HG02870 (cell line): ENCODE data around the gene CDH11.

ENCODE experiments used
- ATAC-seq: cut with Tn5 transposase; IDR thresholded peaks from one replicate; pipeline ENCODE4 v1.9.1; 2021; ENCODE audit warnings: mild to moderate bottlenecking, moderate library complexity; ENCODE audit not compliant: unreplicated experiment

The CDH11 gene

DNA sequence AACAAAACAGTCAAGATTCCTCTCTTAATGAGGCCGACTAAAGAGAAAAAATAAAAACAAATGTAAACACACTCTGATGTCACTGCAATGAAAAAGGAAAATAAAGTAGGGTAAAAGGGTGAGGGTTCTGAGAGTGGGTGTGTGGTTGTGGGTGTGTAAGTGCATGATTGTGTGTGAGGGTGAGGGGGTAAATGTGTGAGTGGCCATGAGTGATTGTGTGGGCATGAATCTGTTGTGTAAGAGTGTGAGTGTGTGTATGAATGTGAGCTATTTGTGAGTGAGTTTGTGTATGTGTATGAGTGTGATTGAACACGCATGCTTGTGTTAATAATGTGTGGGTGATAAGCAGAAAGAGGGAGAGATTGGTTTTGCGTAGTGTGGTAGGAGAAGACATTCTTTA, 132.8 kb downstream of the CDH11 start:
- no peak for ATAC-seq

- no peak for ATAC-seq
These were observed 137.9 kb downstream of the CDH11 start for GRCh38 chr16:64983963-64984362.

DNA sequence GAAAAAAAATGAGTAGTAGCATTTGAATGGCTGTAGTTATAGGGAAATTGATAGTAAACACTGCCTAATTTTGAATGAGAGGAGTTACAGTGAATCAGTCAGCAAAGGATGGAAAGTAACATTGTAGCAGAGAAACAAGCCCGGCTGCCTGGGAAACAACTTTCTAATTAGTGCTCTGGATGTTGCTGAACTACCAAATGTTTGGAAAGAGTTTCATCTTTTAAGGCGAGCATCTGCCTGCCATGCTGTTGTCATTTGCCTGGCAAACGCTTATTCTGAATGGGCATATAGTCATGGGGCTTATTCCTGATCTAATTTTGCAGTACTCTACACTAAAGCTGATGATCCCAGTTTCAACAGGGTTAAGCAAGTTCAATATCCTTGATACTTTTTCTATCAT, 138.6 kb downstream of the CDH11 start:
- no peak for ATAC-seq

DNA sequence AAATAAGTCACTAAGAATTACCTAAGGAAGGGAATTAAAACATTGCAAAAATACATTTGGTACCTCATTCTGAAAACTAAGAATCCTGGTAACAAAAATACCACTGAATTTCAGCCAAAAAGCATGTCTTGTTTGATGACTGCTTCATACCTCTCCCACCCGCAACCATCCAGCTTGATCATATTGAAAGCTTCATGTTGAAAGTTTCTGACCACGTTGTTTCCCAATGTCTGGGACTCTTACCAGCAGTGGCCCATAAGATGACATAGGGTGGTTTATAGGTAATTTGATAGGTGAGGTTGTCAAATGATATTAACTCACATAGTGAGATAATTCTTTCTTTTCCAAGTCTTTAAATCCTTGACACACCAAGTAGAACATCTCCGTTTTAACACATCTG, 139.3 kb downstream of the CDH11 start:
- no peak for ATAC-seq

- ATAC-seq, result no peak
These were observed 140.1 kb downstream of the CDH11 start for GRCh38 chr16:64981568-64982281.

DNA sequence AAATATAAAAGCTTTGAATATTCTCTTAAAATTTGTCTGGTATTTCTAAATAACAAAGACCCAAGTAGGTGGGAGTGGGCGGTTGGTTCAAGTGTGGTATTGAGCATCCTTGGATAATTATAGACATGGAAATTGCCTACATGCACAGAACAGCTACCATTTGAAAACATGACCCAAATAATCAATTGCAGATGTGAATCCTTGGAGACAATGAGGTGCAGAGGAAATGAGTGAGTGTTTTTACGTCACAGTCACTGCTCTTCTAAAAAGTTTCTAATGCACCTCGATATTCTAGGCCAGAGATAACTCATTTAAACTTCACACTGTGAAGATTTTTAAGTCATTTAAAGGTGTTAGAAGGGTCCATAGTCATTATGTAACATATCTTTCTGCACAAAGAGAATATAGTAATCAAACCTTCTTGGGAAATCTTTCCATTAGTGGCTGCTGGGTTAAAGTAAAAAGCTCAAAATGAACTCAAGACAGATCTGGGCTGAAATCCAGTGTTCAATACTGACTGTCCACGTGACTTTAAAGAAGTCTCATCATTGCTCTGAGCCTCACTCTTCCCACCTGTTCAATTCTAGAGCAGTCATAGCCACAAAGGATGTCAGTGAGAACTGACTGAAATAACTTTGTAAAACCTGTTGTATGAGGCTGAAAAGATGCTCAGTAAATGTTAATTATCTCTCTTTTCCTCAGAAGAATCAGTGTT, 144.5 kb downstream of the CDH11 start:
- no peak for ATAC-seq

DNA sequence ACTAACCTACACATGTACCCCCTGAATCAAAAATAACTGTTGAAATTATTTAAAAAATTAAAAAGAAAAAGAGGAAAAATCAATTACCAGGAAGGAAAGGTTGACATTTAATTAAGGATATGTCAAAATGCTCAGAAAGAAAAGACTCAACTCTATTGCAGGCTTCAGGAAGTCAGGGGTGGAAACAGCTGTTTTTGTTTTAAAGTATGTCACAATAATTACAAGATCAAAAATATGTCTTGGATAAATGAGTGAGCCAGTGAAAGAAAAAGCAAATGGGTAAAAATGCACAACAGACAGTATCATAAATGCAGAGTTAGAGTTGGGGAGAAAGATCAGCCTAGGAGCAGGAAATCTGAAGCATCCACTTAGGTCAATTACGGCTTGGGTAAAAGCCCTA, 146.0 kb downstream of the CDH11 start:
- no peak for ATAC-seq

DNA sequence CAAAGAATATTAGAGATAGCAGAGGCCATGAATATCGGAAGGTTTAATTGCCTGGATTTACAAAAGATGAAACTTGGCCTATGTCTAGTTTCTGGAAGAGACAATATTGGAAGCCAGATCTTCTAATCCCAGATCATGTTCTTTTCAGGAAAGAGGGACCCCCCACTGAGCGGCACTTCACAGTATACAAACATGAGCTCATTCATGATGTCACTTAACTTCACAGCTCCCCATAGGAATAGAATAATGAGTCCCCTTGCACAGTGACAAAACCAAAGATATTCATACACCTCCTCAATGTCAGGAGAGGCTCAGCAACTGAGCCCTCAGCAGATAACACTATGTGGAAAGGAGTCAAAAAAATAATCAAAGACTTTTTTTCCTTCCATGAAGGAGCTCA, 147.5 kb downstream of the CDH11 start:
- ATAC-seq, result no peak

DNA sequence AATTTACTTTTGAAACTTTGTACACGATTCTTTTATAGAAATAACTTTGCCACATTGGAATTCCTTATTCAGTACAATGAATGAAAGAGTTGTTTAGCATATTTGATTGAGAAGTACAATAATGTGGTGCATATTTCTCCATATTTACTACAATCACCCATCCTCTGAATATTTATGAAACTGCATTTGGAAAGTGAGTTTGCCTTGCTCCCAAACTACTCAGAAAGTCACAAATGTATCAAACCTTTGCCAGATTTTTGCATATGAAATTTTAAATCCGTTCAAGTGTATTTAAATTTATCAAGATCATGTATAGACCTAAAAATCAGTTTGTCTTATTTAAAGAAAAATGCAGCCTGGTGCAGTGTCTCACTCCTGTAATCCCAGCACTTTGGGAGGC, 148.7 kb downstream of the CDH11 start:
- no peak for ATAC-seq

DNA sequence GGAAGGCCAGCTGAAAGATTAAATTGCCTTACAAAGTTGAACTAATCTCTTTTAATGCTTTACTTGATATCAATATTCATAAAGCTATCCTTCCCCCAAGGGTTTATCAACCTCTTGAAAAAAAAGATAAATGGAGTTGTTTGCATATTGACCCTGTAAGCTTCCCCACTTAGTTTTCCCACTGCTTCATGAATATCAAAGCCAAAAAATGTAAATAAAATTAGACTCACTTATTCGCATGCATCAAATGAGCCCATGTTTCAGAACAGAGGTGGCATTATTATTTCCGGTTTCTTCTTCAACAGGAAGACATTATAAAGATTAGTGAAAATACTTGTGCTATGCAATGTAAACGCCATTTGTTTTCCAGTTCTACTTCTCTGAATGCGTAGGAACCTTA, 150.7 kb downstream of the CDH11 start:
- ATAC-seq, result no peak

DNA sequence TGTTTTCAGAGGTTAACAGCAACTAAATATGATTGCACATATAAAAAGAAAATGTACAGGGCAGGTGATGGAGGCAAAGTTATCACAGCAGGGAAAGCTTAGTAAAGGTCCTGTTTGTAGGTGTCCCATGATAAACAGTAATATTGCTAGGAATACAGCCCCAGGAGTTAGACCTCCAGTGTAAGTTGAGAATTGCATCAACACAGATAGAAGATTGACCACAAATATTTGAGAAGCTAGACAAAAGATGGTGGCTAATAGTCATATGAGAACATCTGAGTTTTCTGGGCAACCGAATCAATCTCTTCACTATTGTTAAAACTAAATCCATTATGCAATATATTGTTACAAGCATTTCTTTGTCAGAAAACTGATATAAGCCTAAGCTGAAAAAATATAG, 152.6 kb downstream of the CDH11 start:
- no peak for ATAC-seq

DNA sequence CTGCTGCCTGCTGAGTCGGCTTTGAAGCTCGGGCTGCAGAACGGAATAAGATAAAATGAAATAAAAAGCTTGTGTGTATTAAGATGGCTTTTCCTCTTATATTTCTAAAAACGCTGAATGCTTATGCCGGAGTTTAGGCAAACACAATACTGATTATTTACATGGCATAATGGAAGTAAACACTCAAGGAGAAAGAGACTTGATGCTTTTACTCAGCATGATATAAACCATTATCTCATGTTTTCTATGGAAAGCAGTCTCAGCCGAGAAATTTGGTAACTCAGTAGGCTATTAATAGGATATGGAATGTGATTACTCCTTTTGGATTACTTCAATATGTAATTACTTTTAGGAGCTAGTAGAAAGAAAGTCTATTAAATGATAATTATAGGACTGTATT, 153.3 kb downstream of the CDH11 start:
- ATAC-seq, result no peak

- no peak for ATAC-seq
These were observed 157.7 kb downstream of the CDH11 start for GRCh38 chr16:64964126-64964540.

- ATAC-seq, result no peak
These were observed 159.1 kb downstream of the CDH11 start for GRCh38 chr16:64962786-64963185.

DNA sequence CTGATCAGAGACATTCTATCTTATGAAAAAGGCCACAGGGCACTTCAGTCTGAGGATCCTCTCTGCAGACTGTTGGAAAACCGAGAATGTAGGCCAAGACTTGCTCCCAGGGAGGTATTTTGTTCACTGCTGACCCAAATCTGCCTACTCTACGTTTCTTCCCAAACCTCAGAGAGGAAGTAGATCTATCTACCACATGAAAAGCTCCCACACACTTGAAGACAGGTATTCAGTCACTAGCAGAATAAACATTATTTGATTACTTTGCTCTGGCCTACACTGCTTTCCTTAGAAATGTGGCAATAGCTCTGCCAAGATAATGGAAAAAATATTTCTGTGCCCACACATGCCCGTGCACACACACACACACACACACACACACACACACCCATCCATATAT, 164.6 kb downstream of the CDH11 start:
- ATAC-seq, result no peak

GRCh38 chr16:64952177-64952576, 169.7 kb downstream of the CDH11 start:
- no peak for ATAC-seq

GRCh38 chr16:64951193-64951592, 170.7 kb downstream of the CDH11 start:
- ATAC-seq, result no peak

- ATAC-seq, result no peak
These were observed 171.1 kb downstream of the CDH11 start for GRCh38 chr16:64950731-64951130.

- no peak for ATAC-seq
These were observed 171.6 kb downstream of the CDH11 start for GRCh38 chr16:64950262-64950661.

DNA sequence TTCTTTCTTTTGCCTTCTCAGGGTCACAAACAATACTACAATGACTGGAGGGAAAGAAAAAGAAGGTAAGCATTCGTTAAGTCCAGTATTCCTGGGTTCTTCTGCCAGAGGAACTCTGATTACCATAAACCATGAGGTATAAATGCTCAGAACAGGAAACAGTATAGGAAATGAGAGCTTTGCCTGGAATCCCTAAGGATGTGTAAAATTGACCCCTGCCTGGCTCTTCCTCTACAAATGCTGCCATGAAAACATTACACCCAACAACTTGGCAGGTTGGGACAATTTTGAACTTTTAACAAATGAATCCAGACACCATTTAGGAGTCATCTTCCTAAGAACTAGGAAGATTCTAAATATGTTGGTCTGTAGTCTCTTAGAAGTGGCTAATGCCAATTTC, 173.8 kb downstream of the CDH11 start:
- ATAC-seq, result no peak

GRCh38 chr16:64947651-64948050, 174.2 kb downstream of the CDH11 start:
- no peak for ATAC-seq

DNA sequence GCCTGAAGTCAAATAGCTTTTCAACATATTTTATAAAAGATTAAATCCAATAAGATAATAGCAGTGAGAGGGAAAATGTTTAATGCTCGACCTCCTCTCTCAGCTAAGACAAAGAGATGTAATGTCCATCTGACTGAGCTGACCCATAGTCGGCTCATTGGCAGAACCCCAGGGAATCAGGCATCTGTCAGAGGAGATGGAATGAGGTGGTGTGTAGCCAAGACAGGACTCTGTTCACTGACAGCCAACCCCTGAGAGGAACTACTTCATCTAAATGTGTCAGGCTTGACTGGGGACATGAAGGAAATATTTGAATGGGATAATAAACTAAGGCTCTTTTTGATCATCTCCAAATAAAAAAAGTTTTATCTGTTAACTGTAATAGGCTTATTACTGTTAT, 188.0 kb downstream of the CDH11 start:
- no peak for ATAC-seq

DNA sequence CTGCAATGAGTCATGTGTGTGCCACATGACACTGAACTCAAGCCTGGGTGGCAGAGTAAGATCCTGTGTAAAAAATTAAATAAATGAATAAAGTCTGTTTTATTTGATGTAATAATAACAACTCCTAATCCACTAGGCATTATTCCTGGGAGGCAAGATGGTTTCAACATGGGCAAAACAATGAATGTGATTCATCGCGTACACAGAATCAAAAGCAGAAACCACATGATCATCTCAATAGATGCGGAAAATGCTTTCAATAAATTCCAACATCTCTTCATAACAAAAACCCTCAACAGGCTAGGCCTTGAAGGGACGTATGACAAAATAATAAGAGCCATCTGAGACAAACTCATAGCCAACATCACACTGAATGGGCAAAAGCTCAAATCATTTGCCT, 195.4 kb downstream of the CDH11 start:
- ATAC-seq, result no peak
